HPDE6-E6E7 (cell line): ENCODE data around the gene KCNV2.
A peak's percentile ranks its signal among the peaks of the same experiment; 100 is the strongest.
"Not testable (repeated sequence)": the region's sequence is repeated elsewhere in the genome, so short reads cannot be mapped to it uniquely, and the experiment has no call there.

ENCODE experiments used
- DNase-seq: peaks from one replicate; pipeline ENCODE4 v3.0.0; 2011; ENCODE audit warnings: missing footprints; ENCODE audit errors: extremely low spot score

The KCNV2 gene

DNA sequence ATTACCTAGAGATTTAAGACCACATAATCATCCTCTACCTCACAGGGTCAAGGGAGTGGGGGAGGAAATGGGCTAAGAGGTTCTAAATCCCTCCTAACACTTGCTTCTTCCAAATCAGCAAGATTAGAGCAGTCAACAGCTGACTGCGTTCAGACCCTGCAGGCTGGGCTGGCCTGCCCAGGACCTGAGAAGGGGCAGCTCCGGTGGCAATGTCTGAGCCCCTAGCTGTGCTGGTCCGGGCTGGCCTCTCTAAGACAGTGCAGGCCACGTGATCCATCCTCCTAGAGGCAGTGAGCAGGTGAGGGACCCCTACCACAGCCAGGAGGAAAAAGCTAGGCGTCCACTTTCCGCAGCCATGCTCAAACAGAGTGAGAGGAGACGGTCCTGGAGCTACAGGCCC, at the start of gene KCNV2:
KCNV2 (plus strand) TSS at position 126 of the 400 bp plus-strand sequence; CDS start at position 356, 230 bp downstream.
- no peak for DNase-seq

DNA sequence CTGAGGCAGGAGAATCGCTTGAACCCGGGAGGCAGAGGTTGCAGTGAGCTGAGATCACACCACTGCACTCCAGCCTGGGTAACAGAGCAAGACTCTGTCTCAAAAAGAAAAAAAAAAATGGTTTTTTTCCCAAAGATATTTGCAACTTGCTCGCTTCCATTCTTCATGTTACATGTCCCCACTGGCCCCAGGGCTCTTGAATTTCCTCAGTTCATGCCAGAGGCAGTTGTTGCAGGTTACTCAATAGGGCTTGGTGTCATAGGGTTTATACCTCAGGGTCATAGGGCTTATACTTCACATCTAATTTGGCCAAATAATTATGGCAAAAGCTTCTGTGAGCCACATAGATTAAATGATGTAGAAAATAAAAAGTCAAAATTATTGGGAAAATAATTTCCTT, 44.1 kb upstream of the KCNV2 start:
- no peak for DNase-seq

DNA sequence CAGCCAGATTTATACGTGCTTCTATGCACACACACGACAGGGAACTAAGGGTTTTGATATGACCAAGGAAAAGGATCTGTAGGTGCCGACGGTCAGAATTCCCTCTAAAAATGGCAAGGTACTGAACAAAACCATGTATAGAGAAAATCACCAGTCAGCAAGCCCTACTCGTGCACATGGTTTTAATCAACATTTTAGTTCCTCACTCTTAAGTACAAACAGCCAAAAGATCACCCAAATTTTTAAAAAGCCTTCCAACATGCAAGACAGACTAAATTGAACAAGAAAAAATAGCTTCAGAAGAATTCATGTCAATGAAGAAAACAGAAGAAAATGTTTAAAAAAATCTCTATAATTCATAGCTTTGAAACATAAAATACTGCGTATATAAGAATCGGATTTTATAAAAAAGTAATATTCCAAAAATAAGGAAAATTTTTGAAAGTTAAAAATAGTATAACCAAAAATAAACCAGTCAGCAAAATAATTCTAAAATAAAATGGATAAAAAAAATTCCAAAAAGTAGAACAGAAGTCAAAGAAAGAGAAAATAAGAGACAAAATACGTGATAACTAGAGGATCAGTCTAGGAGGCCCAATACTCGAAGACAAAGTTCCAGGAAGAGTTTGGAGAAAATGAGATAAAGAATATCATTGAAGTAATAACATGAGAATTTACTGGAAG, 43.0 kb upstream of the KCNV2 start:
- no peak for DNase-seq

DNA sequence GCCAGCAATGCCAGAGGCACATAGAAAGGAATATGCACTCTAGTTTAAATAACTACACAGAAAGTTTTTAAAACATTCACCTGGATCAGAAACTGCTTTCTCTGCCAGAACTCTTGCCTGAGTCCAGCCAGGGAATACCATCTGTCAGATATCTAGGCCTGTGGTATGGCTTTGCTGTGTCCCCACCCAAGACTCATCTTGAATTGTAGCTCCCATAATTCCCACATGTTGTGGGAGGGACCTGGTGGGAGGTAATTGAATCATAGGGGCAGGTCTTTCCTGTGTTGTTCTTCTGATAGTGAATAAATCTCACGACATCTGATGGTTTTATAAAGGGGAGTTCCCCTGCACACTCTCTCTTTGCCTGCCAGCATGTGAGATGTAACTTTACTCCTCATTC, 41.5 kb upstream of the KCNV2 start:
- no peak for DNase-seq

DNA sequence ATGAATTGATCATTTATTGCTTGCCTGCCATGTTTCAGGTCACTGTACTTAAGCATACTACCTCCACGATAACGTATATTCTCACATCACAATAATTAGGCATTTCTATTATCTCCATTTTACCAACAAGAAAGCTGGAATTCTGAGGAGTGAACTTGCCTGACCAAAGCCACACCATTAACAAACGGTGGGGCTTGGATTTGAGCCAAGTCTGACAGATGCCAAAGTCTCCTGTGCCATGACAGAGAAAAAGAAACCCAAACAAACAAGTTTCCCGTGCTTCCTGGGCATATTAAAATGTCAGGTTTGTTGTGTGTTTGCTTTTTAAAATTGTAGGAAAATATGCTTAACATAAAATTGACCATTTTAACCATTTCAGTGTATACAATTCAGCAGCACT, 40.8 kb upstream of the KCNV2 start:
- no peak for DNase-seq

DNA sequence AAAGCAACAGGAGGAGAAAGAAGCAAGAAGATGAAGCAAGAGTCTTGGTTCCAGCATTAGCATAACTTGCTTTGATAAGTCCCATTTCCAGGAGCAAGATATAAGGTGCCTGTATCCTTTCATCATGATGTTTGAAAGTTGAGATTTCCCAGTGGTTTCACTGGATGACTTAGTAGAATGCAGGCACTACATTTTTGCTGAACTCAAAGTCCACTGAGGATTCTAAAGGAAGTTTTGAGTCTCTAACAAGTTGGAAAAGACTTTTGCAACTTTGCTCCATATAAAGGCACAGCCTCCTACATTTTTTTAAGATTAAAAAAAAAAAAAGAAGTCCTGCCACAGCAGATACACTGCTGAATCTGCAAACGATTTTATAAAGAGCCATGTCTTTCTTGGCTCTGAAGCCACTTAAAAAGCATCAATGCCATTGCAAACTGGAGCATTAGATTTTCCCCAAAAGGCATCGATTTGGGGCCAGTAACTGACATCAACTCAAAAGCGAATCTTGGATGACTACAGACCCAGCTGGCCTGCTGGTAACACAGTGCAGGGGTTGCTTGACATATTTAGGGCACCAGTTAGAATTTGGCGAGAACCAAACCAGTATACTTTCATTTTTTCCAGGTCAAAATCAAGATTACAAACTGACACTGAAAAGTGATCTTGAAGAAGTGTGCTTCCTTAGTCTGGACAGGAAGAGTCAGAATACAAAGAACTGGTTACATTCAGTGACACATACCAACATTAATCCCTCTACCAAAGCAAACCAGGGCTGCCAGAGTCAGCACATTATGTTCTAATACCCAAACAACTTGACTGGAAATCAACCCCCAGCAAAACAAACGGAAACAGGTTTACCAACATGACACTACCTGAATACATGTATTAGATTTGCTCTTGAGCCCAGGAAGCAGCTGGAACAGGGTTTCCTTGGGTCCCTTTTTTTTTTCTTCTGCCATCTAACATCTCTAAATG, 39.1 kb upstream of the KCNV2 start:
- peak; percentile 29 for DNase-seq

DNA sequence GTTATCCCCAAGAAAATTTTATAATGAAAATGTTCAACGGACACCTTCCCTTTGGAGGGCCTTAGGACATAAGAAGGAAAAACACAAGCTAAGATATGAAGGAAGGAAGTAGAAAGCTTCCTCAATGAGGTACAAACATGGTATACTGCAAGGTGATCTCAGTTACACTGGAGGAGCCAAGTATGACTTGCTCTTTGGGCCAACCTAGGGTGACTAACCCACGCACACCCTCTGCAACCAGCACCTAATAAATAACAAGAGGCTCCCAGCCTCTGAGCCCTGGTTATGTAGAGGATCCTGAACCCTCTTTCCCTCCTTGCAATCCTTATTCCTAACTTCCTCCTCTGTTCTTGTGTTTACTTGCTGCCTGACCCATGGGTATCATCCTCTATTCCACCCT, 38.3 kb upstream of the KCNV2 start:
- DNase-seq: no peak

DNA sequence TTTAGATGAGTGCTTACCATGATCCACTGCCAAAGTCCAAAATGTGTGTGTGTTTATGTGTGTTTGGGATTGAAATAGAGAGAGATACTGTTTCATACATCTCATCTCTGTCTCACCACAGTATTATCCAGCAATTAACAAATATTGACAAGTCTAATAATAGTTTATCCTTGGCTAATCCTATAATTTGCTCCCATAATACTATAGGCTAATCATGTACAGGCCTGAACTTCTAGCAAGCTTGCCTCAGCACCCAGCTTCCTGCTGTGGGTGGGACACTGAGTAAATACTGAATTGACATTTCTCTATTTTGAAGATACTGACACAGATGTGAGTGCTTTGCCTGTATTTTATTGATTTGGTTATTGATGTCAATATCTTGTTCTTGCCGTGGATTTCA, 35.3 kb upstream of the KCNV2 start:
- DNase-seq: no peak

DNA sequence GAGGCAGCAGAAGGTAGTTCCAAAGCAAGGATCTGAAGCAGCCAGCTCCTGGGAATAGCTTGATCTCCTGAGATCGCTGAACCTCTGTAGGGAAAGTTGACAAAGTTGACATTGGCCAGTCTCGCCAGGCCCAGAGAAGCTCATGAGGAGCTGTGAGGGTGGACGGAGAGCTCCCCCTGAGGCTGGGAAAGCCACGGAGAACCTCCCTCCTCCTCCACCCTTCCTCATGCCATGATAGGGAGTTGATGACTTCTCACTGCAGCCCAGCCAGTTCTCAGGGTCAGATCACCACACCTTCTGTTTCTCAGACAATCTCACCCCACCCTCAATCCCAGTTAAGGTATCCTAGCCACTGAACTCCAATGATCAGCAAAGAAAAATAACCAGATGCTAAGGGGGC, 30.4 kb upstream of the KCNV2 start:
- no peak for DNase-seq

DNA sequence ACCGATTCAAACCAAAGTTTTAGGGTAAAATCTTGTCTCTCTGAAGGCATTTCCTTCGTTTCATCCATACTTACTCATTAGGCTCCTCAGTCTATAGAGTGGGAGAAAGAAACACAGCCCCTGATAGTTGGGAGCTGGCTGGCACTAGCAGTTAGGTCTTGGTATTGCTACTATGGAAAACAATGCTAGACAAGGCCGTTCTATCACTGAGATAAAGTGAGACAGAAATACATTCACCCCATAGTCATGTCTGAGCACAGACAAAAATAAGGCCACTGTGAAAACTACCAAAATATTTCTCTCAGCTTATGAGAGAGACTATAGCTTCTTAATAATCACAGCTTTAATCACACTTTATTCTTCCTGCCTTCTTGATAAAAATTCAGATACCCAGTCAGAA, 28.7 kb upstream of the KCNV2 start:
- DNase-seq: no peak

DNA sequence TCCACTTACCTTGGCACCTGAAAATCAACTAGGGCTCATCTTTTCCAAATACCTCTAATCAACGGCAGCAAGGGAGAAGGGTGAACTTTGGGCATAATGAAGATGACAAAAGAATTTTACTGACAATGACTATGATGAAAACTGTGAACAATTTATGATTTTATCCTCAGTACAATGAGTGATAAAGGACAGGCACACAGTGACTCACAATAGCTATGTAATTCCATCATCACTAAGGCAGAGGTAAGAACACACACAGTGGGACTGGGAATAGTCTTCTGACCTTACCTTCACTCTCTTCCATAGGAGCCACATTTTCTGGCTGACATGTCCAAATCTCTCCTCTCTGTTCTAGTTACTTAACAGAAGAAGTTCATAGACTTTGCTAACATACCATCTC, 26.1 kb upstream of the KCNV2 start:
- no peak for DNase-seq

DNA sequence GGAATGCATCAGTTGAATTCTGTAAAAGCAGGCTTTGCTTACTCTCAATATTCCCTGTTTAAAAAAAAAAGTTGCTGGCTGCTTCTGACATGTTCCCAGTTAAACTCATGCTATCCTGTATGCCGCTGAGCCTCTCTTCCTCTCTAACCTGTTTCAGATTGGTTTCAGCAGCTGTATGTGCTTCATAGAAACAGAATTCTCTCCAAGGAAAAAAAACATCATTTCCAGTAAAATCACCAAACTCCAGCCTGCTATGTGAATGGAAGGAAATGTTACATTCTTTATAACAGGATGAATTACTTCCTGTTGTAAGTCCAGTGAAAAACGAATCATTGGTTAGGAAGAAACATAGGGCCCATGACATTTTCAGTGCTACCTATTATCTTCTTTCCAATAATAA, 25.7 kb upstream of the KCNV2 start:
- no peak for DNase-seq

DNA sequence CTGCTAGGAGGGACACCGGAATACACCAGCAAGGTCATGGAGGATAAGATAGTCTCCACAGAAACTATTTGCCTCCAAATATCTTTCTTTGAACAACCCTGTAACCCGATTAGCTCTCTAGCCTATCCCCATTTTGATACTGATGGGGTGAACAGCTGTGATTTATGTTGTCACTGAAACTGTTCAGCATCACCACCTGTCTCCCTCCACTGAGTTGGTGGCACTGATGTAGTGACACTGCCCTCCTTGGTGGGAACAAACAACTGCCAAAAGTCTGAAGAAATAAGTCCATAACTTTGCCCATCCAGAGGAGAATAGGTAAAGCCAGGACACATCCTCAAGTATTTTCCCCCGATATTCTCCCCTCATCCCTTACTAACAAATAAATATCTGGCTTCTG, 24.3 kb upstream of the KCNV2 start:
- DNase-seq: no peak

DNA sequence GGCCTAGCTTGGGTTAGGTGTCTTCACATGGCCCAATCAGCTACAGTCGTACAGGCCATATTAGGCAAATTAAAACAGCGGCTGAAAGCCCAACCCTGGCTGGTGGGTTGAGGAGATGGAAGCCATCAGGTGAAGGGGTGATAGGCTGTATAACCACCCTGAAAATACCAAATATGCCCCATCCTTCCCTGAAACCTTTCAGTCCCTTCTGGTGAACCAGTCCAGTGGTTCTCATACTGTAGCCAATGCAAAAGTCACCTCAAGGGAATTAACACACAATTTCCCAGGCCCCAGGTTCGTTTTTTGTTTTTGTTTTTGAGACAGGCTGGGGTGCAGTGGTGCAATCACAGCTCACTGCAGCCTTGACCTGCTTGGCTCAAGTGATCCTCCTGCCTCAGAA, 19.8 kb upstream of the KCNV2 start:
- DNase-seq: no peak

DNA sequence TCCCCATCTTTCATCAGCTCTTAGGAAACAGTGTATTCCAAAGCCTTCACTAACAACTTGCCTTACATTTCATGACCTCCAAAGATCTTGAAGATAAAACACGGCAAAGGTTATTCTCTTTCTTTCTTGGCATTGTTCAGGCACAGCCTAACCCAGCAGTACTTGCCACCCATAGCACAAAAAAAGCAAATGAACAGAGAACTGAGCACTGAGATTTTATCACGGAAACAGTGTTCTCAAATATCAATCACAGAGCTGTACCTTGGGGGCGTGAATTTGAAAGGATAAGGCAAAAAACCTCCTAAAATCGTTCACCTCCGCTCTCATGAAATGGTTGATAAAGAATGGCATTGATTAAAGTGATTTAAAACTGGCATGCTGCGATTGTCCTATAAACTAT, 16.9 kb upstream of the KCNV2 start:
- no peak for DNase-seq

DNA sequence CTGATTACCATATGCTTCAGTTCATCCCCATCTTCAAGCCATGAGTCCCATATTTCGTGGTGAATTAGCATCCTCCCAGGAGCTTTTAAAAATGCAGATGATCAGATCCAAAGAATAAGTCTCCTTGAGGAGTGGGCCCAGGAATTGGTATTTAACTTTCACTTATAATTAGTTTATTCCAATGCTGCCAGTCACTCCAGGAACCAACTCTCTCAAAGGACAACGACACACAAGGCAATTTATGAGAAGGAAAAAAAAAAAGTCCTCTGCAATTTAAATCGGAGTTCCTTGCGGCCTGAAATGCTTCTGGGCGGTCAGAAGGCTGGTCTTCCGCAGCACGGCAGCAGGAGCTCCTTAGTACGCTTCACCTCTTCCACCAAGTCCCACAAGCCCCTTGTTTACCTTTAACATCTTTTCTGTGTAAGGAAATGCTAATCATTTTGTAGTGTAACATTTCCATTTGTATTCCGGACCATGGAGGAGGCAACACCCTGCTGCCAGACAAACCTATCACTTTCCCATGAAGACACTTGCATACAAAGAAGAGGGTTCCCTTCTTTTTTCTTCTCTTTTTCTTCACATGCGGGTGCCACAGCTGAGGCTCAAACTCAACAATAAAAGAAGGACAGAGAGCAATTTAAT, 16.3 kb upstream of the KCNV2 start:
- no peak for DNase-seq

DNA sequence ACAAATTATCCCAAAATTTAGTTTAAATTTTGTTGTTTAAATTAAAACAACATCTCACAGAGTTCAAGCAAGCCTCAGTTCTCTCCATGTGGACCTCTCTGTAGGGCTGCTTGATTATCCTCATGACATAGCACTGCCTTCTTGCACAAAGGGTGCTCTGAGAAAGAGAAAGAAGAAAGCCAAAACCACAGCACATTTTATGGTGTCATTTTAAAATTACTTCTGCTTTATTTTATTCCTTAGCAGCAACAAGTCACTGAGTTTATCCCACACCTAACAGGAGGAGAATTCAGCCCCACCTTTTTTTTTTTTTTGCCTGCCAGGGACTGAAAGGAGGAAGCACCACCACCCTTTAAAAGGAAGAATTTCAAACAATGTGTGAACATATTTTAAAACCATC, 12.8 kb upstream of the KCNV2 start:
- no peak for DNase-seq

DNA sequence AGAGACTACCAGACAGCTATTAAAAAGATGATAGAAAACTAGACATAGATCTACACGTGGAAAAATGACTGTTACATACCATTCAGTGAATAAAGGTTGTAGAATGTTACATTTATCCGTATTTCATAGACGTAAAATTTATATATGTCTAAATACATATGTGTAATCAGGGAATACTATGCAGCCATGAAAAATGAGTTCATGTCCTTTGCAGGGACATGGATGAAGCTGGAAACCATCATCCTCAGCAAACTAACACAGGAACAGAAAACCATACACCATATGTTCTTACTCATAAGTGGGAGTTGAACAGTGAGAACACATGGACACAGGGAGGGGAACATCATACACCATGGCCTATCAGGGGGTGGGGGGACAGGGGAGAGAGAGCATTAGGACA, 10.1 kb upstream of the KCNV2 start:
- DNase-seq: not testable (repeated sequence)

DNA sequence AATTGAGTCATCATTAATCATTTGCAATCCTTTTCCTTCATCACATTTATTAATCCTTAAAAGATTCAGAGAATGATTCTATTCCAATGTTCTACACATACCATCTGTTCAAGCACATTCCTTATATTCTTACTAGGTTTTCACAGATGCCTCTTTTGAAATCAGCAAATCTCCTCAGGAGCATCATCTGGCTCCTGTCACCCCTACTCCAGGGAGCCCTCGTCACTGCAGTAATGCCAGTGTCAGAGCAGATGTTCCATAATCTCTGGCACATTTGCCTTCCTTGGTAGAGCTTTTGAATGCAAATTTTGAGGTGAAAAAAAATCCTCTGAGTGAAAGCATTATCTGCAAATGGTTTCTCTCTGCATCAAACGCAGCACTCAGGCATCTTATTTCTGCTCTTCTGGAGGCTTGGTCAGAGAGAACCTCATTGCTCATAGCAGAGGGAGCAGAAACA, 7.6 kb upstream of the KCNV2 start:
- DNase-seq: no peak

DNA sequence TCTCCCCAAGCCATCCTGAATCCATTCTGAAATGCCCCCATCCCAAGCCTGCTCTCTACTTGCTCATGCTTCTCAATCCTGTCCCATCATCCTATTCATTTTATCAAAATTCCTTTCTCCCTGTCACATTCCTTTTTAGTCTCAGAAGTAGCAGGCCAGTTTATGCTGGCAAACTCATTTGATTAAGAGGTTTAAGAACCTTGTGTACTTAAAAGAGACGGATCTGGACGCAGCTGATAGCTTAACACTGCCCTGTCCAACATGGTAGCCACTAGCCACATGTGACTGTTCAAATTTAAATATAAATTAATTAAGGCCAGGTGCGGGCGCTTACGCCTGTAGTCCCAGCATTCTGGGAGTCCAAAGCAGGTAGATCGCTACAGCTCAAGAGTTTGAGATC, 5.6 kb upstream of the KCNV2 start:
- DNase-seq: no peak

DNA sequence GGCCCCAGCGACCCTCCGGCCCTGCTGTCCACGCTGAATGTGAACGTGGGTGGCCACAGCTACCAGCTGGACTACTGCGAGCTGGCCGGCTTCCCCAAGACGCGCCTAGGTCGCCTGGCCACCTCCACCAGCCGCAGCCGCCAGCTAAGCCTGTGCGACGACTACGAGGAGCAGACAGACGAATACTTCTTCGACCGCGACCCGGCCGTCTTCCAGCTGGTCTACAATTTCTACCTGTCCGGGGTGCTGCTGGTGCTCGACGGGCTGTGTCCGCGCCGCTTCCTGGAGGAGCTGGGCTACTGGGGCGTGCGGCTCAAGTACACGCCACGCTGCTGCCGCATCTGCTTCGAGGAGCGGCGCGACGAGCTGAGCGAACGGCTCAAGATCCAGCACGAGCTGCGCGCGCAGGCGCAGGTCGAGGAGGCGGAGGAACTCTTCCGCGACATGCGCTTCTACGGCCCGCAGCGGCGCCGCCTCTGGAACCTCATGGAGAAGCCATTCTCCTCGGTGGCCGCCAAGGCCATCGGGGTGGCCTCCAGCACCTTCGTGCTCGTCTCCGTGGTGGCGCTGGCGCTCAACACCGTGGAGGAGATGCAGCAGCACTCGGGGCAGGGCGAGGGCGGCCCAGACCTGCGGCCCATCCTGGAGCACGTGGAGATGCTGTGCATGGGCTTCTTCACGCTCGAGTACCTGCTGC, 839 bp downstream of the KCNV2 start:
- DNase-seq: no peak

DNA sequence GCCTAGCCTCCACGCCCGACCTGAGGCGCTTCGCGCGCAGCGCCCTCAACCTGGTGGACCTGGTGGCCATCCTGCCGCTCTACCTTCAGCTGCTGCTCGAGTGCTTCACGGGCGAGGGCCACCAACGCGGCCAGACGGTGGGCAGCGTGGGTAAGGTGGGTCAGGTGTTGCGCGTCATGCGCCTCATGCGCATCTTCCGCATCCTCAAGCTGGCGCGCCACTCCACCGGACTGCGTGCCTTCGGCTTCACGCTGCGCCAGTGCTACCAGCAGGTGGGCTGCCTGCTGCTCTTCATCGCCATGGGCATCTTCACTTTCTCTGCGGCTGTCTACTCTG, 1.4 kb downstream of the KCNV2 start:
- DNase-seq: no peak
